Glomerular visceral epithelial cell (primary cell): Measurements from ENCODE around the gene OR10AD1.
"Not testable (repeated sequence)": the region's sequence is repeated elsewhere in the genome, so short reads cannot be mapped to it uniquely, and the experiment has no call there.

Experiments
- DNase-seq: peaks from one replicate; pipeline ENCODE4 v3.0.0-alpha.2; 2016; ENCODE audit errors: extremely low spot score

Gene OR10AD1

GRCh38 chr12:48160807-48161206 is 42.3 kb downstream of the OR10AD1 start:
- DNase-seq = no peak

GRCh38 chr12:48160046-48160445 is 43.0 kb downstream of the OR10AD1 start:
- DNase-seq = no peak

GRCh38 chr12:48157889-48158370 is 45.2 kb downstream of the OR10AD1 start:
- no peak for DNase-seq

- DNase-seq = peak; percentile 96
Observed at GRCh38 chr12:48157018-48157888, 45.8 kb downstream of the OR10AD1 start, which contains the start of gene ASB8. TSS of gene ASB8 (minus strand) at chr12:48157515. CDS start at chr12:48153496, 4,019 bp downstream.

GRCh38 chr12:48156652-48157017 is 46.5 kb downstream of the OR10AD1 start:
- peak; percentile 2 for DNase-seq

- not testable (repeated sequence) for DNase-seq
Observed at GRCh38 chr12:48155786-48156185, 47.3 kb downstream of the OR10AD1 start.
